B cell (primary cell): ENCODE results near the gene F8. TPM values are rescaled to one million over a fixed set of nuclear protein-coding genes. Genes with fewer than 3 reads are reported as not detected.
"Not testable (repeated sequence)": the region's sequence is repeated elsewhere in the genome, so short reads cannot be mapped to it uniquely, and the experiment has no call there.

Experiments used
- ATAC-seq: fragments of 200-7000 bp; cut with Tn5 transposase; one replicate; pipeline ENCODE4 v1.10.0; 2021; ENCODE audit warnings: low read depth, mild to moderate bottlenecking, moderate number of reproducible peaks, moderate library complexity
- CTCF ChIA-PET: fragments of 350-600 bp; sonication (Branson Sonifier 250); formaldehyde crosslinking; loops from one replicate; lab custom pipeline; 2021; ENCODE audit warnings: antibody characterized with exemption, inconsistent platforms; lab: Charles Lee
- POLR2A ChIA-PET: fragments of 350-600 bp; sonication (Branson Sonifier 250); formaldehyde crosslinking; loops from one replicate; lab custom pipeline; 2021; ENCODE audit warnings: antibody characterized with exemption; lab: Charles Lee
- DNase-seq: peaks from one replicate; pipeline ENCODE4 v3.0.0; 2013
- H2AFZ ChIP-seq: 2 replicates; pipeline ENCODE4 v1.6.1; 2012; ENCODE audit warnings: mild to moderate bottlenecking, low read depth, low read length; ENCODE audit not compliant: insufficient read depth, poor library complexity, severe bottlenecking
- H3K27ac ChIP-seq, 2 donors: 1 replicate in 1 of 2; 2 replicates in 1 of 2; pipeline ENCODE4 v1.5.1; 2012 to 2013; ENCODE audit warnings: low read length in 2 of 2, mild to moderate bottlenecking in 2 of 2, moderate library complexity in 1 of 2
- H3K27me3 ChIP-seq, 4 experiments: fragments of 200-600 bp in 1 of 4; sonication (generic) in 1 of 4; replicated peaks in 1 of 4; 1 replicate in 2 of 4; 2 replicates in 2 of 4; pipeline versions ENCODE4 v1.6.1 to v1.7.0; 2013 to 2016; ENCODE audit warnings: low read length in 3 of 4, mild to moderate bottlenecking in 2 of 4, mixed read lengths in 1 of 4, moderate library complexity in 1 of 4; ENCODE audit not compliant: insufficient read depth in 4 of 4, control insufficient read depth in 3 of 4; ENCODE audit errors: control extremely low read depth in 1 of 4
- H3K36me3 ChIP-seq, 2 experiments: replicated peaks in 1 of 2; 1 replicate in 1 of 2; 2 replicates in 1 of 2; pipeline versions ENCODE4 v1.6.1 to v1.7.1; 2013; ENCODE audit warnings: low read length in 1 of 2; ENCODE audit not compliant: insufficient read depth in 2 of 2, control insufficient read depth in 1 of 2; ENCODE audit errors: control extremely low read depth in 1 of 2, extremely low read depth in 1 of 2
- H3K4me1 ChIP-seq, 2 donors: fragments of 200-600 bp in 1 of 2; sonication (generic) in 1 of 2; 1 replicate in 1 of 2; 2 replicates in 1 of 2; pipeline versions ENCODE4 v1.5.1 to v1.6.1; 2013 to 2017; ENCODE audit warnings: low read length in 2 of 2; ENCODE audit not compliant: control insufficient read depth in 2 of 2, insufficient read depth in 2 of 2
- H3K4me2 ChIP-seq: replicated peaks from 2 replicates; pipeline ENCODE3; 2012; ENCODE audit warnings: mild to moderate bottlenecking, low read depth, low read length; ENCODE audit not compliant: poor library complexity, severe bottlenecking
- H3K4me3 ChIP-seq, 5 experiments: fragments of 200-600 bp in 1 of 5; sonication (generic) in 1 of 5; 1 replicate in 3 of 5; 2 replicates in 2 of 5; pipeline versions ENCODE4 v1.5.1 to v1.7.0; 2011 to 2016; ENCODE audit warnings: low read length in 4 of 5, mild to moderate bottlenecking in 4 of 5, low read depth in 2 of 5, control low read depth in 1 of 5, moderate library complexity in 1 of 5; ENCODE audit not compliant: insufficient read depth in 1 of 5; ENCODE audit errors: control extremely low read depth in 1 of 5, extremely low read depth in 1 of 5
- H3K79me2 ChIP-seq: fragments of 200-600 bp; sonication (generic); one replicate; pipeline ENCODE4 v1.6.0; 2016; ENCODE audit warnings: low read length; ENCODE audit not compliant: control insufficient read depth, insufficient read depth
- H3K9ac ChIP-seq: fragments of 200-600 bp; sonication (generic); 2 replicates; pipeline ENCODE4 v1.6.1; 2017; ENCODE audit warnings: mild to moderate bottlenecking, low read length, moderate library complexity
- H3K9me3 ChIP-seq, 3 donors: one replicate each; pipeline versions ENCODE4 v1.6.1 to v1.7.1; 2013; ENCODE audit warnings: low read length in 2 of 3; ENCODE audit not compliant: control insufficient read depth in 2 of 3, insufficient read depth in 1 of 3; ENCODE audit errors: control extremely low read depth in 1 of 3
- H4K20me1 ChIP-seq: 2 replicates; pipeline ENCODE4 v1.6.0; 2012; ENCODE audit warnings: mild to moderate bottlenecking, low read length; ENCODE audit not compliant: insufficient read depth, control insufficient read depth, poor library complexity, severe bottlenecking
- H3K27ac Mint-ChIP-seq: one replicate; pipeline ENCODE4 v1.8.0; 2021; ENCODE audit warnings: mixed read lengths
- H3K27me3 Mint-ChIP-seq: one replicate; pipeline ENCODE4 v1.8.0; 2021; ENCODE audit warnings: mixed read lengths
- H3K4me1 Mint-ChIP-seq: one replicate; pipeline ENCODE4 v1.8.0; 2021; ENCODE audit warnings: mixed read lengths
- H3K4me3 Mint-ChIP-seq: one replicate; pipeline ENCODE4 v1.8.0; 2021; ENCODE audit warnings: mixed read lengths
- H3K9me3 Mint-ChIP-seq: one replicate; pipeline ENCODE4 v1.8.0; 2022; ENCODE audit warnings: mixed read lengths; ENCODE audit not compliant: insufficient read depth
- CTCF ChIP-seq: fragments of 200-600 bp; IDR thresholded peaks from one replicate; pipeline ENCODE4 v1.8.0; 2022; ENCODE audit warnings: antibody characterized with exemption, mild to moderate bottlenecking
- EZH2 ChIP-seq: IDR thresholded peaks from 2 replicates; pipeline ENCODE4 v1.6.1; 2012; ENCODE audit warnings: borderline replicate concordance, low read depth, mild to moderate bottlenecking, moderate library complexity, low read length; ENCODE audit not compliant: insufficient read depth, poor library complexity, severe bottlenecking
- WGBS: methylation state at CpG from one replicate; pipeline ENCODE4 v1.1.5; 2013; ENCODE audit warnings: missing lambda C conversion rate; ENCODE audit not compliant: insufficient coverage; 5-methylcytosine and 5-hydroxymethylcytosine counted together
- intact Hi-C: fragments of 100-400 bp; cut with micrococcal nuclease; formaldehyde crosslinking; loops from one replicate; pipeline ENCODE4 v1.10.0; 2022
- polyA plus RNA-seq: library from polyadenylated mRNA; depleted of rRNA; stranded (reverse); fragments of >200 nt; gene quantifications from 2 replicates; pipeline ENCODE4 v1.2.3, GENCODE V29; 2012
- total RNA-seq, 2 donors: library from RNA; stranded (reverse); fragments of 120-200 nt in 1 of 2; gene quantifications; 1 replicate in 1 of 2; 2 replicates in 1 of 2; pipeline versions ENCODE4 v1.2.3 to v1.2.4, GENCODE V29; 2013 to 2022

The F8 gene
- total and polyA plus RNA-seq, 2 donors (not counting 1 experiment from before 2014, with no cell fraction given): 0.86 to 1.4 TPM

DNA sequence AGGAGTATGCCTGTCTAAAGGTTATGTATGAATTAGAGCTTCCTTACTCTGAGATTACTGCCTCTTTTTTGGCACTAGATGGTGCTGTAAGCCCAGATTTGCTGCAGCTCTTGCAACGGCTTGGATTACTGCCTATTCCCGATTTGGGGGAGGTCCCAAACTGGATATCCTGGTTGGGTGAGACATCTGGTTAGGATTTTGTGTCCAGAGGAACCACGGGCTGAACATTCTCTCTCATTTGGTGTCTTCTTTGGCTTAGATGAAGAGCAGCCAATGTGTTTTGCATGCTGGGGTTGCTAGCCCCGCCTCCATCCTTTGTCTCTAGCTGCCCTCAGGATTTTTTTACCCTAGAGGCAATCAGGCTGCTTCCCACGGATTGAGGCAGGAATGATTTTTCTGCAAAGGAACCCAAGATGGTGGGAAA, 104.5 kb downstream of the F8 start:
- intact Hi-C loops: loop anchor here (2.0 to 5.0 kb wide), 3 partner anchors 63 to 734 kb away; no protein-coding TSS in a partner anchor
- Mint-ChIP-seq H3K4me3 (peak overlapping the region; percentile 75), H3K27me3 (peaks cover 12% of the 10 kb centered on the region), H3K27ac (no peak overlapping the region), H3K4me1 (no peaks in the 10 kb centered on the region), H3K9me3 (no peaks in the 10 kb centered on the region)
- ChIA-PET POLR2A (interaction anchor here (1.3 kb wide), 1 partner anchor 299 kb away, joined by 4 read pairs; no protein-coding TSS in a partner anchor), CTCF (interaction anchor here (1.1 to 1.8 kb wide), 9 partner anchors 9 to 176 kb away, joined by 3 to 22 read pairs (median 5); no protein-coding TSS in a partner anchor)
- Histone ChIP-seq H3K4me1 (no peaks in the 10 kb centered on the region), H3K4me3 (peak overlapping the region in 3 of 5 experiments; percentile 6 to 37 (median 28)), H3K36me3 (no peaks in the 10 kb centered on the region), H4K20me1 (no peaks in the 10 kb centered on the region), H3K79me2 (no peaks in the 10 kb centered on the region), H2AFZ (peak overlapping the region; percentile 61), H3K27me3 (no peaks in the 10 kb centered on the region), H3K27ac (no peak overlapping the region), H3K9me3 (peaks cover 0 to 3% (median 0%) of the 10 kb centered on the region in 3 donors), H3K4me2 (peak overlapping the region; percentile 58), H3K9ac (peak overlapping the region; percentile 46)
- WGBS: 0% methylated on average over 3 of the region's 5 CpGs
- ATAC-seq (no peak), DNase-seq (peak; percentile 56)
- TF ChIP-seq CTCF (peak; percentile 73), EZH2 (no peak)

DNA sequence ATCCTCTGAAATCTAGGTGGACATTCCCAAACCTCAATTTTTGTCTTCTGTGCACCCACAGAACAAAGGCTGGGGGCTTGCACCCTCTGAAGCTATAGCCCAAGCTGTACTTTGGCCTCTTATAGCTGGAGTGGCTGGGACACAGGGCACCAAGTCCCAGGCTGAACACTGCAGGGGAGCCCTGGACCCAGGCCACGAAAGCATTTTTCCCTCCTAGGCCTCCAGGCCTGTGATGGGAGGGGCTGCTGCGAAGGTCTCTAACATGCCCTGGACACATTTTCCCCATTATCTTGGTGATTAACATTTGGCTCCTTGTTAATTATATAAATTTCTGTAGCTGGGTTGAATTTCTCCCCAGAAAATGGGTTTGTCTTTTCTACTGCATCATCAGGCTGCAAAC, 108.5 kb downstream of the F8 start:
- H3K27me3 ChIP-seq: no peaks in the 10 kb centered on the region
- no peak overlapping the region for H3K27ac ChIP-seq
- H3K4me3 ChIP-seq: no peak overlapping the region
- ATAC-seq: no peak
- no peaks in the 10 kb centered on the region for H4K20me1 ChIP-seq
- WGBS: no CpG with 5 or more reads among the region's 2 CpGs
- CTCF ChIA-PET: no interaction called here
- DNase-seq: no peak
- peaks cover 6% of the 10 kb centered on the region for H3K4me1 Mint-ChIP-seq
- no peaks in the 10 kb centered on the region for H3K4me1 ChIP-seq
- peaks cover 7% of the 10 kb centered on the region for H3K27me3 Mint-ChIP-seq
- no peaks in the 10 kb centered on the region for H3K36me3 ChIP-seq
- TF ChIP-seq CTCF (no peak), EZH2 (no peak)
- POLR2A ChIA-PET: no interaction called here
- H3K9ac ChIP-seq: no peak overlapping the region
- intact Hi-C loops: no loop called here
- no peak overlapping the region for H3K4me2 ChIP-seq
- no peaks in the 10 kb centered on the region for H3K79me2 ChIP-seq
- peaks cover 0 to 3% (median 0%) of the 10 kb centered on the region in 3 donors for H3K9me3 ChIP-seq
- H3K9me3 Mint-ChIP-seq: no peaks in the 10 kb centered on the region
- no peak overlapping the region for H3K27ac Mint-ChIP-seq
- H3K4me3 Mint-ChIP-seq: no peak overlapping the region
- no peak overlapping the region for H2AFZ ChIP-seq

DNA sequence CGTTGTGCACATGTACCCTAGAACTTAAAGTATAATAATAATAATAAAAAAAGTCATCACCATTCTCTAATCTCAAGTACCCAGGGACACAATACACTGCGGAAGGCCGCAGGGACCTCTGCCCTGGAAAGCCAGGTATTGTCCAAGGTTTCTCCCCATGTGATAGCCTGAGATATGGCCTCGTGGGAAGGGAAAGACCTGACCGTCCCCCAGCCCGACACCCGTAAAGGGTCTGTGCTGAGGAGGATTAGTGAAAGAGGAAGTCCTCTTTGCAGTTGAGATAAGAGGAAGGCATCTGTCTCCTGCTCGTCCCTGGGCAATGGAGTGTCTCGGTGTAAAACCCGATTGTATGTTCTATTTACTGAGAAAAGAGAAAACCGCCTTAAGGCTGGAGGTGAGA, 112.0 kb downstream of the F8 start:
- H3K4me1 Mint-ChIP-seq, H3K4me3 Mint-ChIP-seq, CTCF ChIA-PET, H3K4me1 ChIP-seq, H3K36me3 ChIP-seq, H3K4me2 ChIP-seq, H3K4me3 ChIP-seq, H4K20me1 ChIP-seq, H2AFZ ChIP-seq, intact Hi-C loops, ATAC-seq, H3K27ac ChIP-seq, H3K79me2 ChIP-seq, H3K27ac Mint-ChIP-seq, DNase-seq, H3K9me3 Mint-ChIP-seq, POLR2A ChIA-PET, H3K27me3 ChIP-seq, H3K27me3 Mint-ChIP-seq, H3K9ac ChIP-seq, H3K9me3 ChIP-seq: not testable (repeated sequence)
- WGBS: no CpG with 5 or more reads among the region's 11 CpGs
